ENCODE measurements around the gene PCCA.
"Not testable (repeated sequence)": the region's sequence is repeated elsewhere in the genome, so short reads cannot be mapped to it uniquely, and the experiment has no call there.

Gene PCCA

DNA sequence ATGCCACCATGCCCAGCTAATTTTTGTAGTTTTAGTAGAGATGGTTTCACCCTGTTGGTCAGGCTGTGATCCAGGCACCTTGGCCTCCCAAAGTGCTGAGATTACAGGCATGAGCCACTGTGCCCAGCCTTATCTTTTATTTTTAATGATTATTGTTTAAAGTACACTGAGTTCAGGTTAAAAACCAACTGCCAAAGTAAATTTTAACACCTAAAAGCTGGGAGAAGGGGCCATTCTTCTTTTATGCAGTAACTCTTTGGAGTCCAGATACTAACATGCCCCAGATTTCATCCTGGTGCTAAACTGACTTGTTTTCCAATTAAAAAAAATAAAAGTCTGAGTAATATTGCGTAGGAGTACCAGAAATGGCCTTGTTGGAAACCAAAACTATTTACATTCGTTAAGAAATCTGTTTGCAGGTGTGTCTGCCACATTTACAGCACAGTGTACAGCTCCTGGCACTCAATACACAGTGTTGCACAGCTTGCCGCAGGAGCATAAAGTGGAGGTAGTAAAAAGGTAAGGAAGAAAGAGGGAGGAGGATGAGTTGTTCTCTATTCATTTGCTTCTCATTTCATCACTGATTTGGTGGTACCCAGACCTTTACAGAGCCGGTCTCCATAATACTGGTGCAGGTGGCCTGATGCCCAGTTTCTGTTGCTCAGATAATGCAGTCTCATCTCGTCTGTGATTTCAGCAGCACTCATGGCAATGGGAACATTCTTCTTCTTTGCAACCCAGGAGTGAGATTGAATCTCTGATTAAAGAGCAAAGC lies 108.9 kb downstream of the PCCA start:
- no peak for DNase-seq

DNA sequence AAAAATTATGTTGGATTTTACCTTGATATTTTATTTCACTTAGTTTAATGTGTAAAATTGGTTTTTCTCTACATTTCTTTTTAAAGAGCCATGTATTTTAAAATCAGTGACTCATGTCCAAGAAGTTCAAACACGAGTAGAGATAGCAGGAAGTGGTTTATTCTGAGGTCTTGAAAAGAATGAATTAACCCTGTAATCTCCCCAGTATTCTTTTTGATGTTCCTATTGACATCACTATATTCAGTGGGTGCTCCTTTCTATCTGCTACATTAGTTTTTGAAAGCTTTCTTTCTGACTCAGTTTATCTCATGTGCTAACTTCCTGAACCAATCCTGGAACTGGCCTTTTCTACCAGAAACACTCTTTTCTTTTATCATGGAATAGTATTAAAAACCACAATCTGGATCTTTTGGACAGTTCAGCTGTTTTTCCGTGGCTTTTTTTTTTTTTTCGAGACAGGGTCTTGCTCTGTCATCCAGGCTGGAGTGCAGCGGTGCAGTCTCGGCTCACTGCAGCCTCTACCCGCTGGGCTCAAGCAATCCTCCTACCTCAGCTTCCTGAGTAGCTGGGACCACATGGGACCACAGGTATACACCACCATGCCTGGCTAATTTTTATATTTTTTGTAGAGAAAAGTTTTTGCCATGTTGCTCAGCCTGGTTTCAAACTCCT lies 114.9 kb downstream of the PCCA start:
- DNase-seq: no peak

DNA sequence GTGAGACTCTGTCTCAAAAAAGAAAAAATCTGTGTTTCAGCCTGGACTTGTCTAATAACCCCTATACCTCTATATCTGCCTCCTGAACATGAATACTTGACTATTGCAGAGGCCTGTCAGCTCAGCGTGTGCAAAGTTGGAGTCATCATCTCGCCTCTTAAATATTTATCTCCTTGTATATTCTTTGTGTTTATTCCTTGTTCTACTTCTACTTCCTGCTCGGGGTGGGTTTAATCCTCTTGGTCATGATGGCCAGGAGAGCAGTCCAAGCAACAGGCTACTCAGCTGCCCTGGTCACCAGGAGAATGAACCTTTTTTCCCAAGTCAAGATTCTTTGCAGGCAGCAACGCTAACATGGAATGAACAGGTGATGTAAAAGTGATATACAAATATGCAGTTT lies 119.1 kb downstream of the PCCA start:
- DNase-seq: no peak

DNA sequence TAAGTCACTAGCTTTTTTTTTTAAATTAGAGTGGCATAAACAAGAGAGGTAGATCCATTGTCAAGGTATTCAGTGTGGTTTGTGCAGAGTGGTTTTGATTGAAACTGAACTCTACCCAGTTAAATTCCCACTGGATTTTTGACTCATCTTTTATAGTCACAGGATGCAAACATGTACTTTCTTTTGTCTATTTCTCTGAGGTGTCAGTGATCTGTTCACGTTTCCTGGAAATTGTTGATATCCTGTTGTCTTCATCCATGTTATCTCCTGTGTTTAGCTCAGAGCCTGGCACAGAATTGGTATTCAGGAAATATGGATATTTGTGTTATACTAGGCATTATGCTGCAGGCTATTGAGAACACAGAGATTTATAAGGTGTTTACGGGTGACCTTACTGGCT lies 119.7 kb downstream of the PCCA start:
- DNase-seq: no peak

DNA sequence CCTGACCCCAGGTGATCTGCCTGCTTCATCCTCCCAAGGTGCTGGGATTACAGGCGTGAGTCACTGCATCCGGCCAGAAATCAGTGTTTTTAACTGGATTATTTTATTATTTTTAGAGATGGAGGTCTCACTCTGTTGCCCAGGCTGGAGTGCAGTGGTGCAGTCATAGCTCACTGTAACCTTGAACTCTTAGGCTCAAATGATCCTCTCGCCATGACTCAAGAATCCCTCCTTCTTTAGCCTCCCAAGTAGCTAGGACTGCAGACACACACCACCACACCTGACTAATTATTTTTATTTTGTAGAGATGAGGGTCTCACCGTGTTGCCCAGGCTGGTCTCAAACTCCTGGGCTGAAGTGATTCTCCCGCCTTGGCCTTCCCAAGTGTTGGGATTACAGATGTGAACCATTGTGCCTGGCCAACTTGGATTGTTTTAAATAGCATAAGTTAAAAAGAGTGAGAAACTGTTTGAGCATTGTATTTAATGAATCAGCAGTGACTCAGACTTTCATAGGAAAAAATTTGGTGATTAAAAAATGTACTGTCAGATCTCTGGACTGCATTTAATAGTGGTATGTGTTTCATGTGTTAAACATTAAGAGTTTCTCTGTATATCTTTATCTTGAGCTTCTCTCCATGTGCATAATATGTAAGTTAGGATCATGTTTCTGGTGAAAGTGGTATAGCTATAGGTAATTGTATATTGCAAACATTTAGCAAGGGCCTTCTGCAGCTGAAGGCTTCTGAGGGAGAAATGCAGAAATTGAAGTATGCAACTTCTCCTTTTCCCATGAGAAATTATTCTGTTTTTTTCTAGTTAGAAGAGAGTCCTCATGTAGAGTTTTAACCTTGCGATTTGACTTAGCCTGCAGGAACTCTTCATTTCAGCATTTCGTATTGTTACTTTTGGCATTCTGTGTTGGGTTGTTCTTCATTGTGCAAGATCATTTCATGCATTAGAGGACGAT lies 121.2 kb downstream of the PCCA start:
- DNase-seq: no peak

DNA sequence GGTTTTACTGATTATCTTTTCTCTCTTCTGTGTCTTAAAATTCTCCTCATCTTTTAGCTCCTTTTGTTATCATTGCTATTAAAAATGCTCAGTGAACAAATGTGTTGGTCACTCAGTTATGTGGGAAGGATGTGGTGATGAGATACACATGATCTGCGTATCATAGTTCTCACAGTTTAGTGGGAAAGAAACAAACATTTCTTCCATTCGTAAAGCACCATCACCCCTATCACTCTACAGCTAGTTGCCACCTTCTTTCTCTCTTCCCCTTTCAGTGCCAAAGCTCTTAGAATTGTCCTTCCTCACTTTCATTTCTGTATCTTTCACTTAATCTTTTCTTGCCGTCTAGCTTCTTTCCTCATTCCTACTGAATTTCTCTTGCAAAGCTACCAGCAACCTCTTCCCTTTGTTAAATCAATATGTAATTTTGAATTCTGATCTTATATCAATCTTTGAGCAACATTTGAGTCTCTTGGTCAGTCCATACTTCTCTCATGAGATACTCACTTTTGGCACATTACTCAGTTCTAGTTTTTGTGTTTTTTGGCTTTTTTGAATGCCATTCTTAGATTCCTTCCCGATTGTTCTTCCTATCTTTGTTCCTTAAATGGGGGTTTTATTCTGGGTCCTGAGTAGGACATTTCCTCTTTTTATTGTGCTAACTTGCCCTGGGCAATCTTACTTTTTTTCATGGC lies 122.3 kb downstream of the PCCA start:
- DNase-seq: no peak

DNA sequence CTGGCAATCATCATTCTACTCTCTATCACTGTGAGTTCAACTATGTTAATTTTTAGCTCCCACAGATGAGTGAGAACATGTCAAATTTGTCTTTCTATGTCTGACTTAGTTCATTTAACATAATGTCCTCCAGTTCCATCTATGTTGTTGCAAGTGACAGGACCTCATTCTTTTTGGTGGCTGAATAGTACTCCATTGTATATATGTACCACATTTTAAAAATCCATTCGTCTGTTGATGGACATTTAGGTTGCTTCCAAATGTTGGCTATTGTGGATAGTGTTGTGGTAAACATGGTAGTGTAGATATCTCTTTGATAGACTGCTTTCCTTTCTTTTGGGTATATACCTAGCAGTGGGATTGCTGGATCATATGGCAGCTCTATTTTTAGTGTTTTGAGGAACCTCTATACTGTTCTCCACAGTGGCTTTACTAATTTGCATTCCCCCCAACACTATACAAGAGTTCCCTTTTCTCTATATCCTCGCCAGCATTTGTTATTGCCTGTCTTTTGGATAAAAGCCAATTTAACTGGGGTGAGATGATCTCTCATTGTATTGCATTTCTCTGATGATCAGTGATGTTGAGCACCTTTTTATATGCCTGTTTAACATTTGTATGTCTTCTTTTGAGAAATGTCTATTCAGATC lies 124.1 kb downstream of the PCCA start:
- DNase-seq: no peak

DNA sequence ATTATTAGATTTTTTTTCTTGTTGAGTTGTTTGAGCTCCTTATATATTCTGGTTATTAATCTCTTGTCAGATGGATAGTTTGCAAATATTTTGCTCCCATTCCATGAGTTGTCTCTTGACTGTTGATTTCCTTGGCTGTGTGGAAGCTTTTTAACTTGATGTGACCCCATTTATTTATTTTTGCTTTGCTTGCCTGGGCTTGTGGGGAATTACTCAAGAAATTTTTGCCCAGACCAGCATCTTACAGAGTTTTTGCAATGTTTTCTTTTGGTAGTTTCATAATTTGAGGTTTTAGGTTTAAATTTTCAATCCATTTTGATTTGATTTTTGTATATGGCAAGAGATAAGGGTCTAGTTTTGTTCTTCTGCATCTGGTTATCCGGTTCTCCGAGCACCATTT lies 124.7 kb downstream of the PCCA start:
- no peak for DNase-seq

DNA sequence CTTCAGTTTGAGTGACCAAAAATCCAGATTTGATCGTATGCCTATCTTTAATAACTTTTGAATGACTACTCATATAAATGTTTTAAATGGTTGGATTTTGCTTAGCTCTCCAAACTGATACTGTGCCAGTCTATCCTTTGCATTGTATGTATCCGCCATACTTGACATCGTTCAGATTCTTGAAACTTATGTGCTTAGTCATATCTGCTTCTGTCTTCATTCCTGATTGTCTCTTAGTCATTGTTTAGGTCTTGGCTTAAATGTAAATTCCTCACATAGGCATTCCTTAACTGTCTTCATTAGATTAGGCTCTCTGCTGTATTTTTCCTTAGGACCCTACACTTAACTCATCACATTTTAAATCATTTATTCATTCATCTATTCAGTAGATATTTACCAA lies 126.0 kb downstream of the PCCA start:
- DNase-seq: no peak

DNA sequence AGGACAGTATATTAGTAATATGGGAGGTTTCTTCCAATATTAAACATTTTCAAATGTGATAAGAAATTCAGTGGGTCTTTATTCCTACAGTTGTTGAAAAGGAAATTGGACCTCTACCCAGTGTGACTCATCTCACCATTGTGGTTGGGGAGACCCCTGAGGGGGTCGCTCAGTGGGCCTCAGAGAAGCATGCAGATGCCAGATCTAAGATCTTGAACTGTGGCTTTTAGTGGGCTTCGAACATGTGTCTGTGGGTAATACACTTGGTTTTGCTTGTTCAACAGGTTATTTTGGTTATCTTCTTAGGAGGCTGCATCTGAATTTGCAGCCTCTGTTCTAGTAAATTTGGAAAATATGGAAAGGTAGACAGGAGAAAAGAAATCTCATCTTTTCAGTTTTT lies 132.3 kb downstream of the PCCA start:
- no peak for DNase-seq

DNA sequence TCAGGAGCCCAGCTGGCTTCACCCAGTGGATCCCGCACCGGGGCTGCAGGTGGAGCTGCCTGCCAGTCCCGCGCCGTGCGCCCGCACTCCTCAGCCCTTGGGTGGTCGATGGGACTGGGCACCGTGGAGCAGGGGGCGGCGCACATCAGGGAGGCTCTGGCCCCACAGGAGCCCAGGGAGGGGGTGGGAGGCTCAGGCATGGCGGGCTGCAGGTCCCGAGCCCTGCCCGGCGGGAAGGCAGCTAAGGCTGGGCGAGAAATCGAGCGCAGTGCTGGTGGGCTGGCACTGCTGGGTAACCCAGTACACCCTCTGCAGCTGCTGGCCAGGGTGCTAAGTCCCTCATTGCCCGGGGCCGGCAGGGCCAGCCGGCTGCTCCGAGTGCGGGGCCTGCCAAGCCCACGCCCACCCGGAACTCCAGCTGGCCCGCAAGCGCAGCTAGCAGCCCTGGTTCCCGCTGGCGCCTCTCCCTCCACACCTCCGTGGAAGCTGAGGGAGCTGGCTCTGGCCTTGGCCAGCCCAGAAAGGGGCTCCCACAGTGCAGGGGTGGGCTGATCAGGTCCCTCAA lies 135.2 kb downstream of the PCCA start:
- DNase-seq: not testable (repeated sequence)

DNA sequence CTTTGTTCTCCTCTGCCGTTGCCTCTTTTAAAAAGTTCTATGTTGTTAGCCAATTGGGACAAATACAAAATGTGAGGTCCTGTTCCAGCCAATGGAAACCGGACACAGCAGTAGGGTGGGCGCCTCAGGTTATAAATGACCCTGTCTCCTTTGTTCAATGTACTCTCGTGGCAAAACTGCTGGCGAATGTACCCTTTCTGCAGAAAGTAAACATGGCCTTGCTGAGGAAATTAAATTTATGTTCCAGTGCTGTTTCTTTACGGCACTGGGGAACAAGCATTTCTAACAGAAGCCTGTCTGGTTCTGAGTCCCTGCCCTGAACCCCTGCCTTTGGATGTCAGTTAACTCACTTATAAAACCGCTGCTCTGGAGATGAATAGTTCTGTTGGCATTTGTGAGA lies 140.7 kb downstream of the PCCA start:
- DNase-seq: no peak

DNA sequence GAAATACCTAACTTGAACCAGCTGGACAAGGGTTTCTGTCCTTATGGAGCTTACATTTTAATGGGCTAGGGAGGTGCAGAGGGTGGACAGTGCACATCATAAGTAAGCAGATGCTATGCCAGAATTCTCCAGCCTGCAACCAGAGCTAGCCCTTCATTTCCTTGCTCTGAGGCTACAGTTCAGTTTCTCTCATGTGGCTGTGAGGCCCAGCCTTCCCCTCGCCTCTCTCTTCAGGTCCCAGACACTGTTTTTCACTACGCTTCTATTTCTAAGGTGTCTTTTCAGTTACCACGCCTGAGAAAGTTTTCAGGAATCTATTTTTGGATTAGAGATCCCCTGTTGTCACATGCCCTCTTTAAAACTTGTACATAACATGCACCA lies 141.9 kb downstream of the PCCA start:
- DNase-seq: no peak

DNA sequence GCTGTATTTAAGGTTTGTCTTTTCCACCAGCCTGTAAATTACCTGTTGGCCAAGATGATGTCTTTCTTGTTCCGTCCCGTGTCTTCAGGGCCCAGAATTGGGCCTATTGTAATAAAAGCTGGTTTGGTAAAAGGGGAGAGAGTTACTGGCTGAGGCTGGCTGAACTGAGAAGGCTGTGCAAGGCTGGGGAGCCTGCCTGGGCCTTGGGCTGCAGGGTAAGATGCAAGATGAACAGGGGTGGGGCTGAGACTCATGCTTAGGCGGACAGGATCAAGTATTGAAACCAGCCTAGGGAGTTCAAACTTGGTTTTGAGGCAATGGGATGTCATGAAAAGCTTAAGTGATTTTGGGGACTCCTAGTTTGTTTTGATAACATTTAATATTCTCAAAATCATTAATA lies 142.3 kb downstream of the PCCA start:
- no peak for DNase-seq

DNA sequence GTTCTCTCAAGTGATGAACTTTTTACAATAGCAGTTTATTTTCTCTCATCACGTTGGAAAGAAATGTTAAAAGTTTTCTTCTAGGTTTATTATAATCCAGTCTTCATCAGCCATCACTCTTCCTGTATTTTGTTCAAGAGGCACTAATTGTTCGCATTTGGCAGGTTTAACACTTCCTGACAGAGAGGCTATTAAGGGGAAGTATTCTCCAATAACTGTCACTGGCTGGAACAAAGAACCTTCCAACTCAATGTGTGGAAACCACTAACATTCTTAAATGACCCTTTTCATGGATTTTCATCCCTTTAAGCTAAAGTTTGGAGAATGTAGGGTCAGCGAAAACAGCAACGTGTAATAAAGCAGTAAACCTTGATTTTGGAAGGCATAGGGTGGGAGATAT lies 145.1 kb downstream of the PCCA start:
- DNase-seq: no peak

DNA sequence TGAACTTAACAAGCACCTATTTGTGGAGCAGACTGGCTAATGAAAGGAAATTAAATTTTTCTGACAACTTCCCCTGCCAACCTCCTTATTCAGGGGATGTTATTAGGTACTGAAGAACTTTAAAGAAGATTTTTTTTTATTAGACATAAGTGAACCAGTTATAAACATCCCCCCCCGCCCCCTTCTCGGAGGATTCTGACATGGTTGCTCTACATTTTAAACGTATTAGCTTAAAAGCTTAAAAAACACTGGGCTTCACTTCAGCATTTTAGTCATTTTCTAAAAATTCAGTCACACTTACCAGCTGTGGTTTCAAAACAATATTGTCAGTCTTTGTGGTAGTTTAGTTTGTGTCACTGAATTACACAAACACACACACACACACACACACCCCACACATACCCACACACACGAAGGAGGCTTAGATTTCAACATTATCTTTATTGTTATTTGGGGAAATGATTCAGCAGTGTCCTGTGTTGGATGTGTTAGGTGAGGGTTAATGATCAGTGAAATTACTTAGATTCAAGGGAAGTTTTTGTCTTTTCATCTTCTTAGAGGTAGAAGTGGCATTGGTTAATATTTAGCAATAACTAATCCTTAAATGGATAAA lies 145.7 kb downstream of the PCCA start:
- DNase-seq: no peak

DNA sequence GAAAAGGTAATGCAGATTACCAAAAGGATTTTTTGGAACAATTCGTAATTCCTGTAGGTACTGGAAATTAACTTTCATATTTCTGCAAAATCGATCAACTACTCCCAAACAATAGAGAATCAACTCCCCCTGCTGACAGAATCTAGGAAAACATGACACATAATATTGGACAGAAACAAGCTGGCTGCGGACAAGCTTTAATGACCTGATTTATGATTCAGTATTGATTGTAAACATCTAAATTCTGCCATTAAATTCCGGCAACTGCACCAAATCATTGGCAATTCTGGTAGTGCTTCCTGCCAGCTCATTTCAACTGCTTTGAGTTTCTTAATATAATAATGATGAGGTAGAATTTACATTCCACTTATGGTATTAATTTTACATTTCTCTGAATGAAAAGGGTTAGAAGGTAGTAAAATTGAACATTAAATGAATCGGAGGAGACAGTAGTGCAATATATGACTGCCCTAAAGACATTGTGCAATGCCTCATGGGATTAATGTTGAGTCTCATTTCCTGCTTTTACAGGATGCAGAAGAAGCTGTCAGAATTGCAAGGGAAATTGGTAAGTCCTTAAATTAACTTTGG lies 146.5 kb downstream of the PCCA start:
- peak; percentile 19 for DNase-seq

DNA sequence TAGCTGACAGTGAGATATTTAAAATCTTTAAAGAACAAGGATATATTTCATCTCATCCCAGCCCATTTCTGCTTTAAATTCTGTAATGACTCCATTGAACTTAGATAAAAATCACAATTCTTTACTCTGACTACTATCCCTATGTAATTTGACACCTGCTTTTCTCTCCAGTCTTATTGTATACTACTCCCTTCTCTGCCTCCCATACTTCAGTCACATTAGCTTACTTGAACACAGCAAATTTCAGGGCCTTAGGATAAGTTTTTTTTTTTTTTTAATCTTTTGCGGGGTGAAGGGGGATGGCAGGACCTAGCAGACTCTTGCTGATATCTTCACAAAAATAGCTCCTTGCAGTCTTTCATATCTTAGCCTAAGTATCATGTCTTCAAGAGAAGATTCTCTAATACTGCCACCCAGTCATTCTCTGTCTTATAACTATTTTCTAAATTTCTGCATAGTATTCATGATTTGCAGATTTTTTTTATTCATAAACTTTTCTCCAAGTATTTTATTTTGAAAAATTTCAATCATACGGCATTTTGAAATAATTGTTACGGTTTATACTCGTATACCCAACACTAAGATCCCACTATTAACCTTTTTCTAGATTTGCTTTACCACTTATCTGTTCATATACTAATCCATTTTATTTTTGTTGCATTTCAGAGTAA lies 151.4 kb downstream of the PCCA start:
- no peak for DNase-seq

DNA sequence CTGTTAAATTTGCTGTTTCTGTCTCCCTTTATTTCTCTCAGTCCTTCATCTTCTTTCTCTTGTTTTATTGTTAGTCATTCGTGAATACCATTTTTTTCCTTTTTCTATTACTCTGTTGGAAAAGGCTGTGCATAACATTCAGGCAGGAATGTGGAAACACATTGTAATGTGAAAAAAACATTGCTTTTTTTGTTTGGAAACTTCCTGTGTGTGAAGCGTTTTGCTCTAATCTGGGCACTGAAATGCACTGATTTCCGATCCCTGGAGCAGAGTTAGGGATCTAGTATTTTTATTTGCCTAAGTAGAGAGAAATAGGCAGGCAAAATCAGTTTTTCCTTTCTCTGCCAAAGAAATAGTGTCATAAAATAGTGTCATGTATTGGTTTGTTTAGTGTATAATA lies 155.5 kb downstream of the PCCA start:
- DNase-seq: no peak

DNA sequence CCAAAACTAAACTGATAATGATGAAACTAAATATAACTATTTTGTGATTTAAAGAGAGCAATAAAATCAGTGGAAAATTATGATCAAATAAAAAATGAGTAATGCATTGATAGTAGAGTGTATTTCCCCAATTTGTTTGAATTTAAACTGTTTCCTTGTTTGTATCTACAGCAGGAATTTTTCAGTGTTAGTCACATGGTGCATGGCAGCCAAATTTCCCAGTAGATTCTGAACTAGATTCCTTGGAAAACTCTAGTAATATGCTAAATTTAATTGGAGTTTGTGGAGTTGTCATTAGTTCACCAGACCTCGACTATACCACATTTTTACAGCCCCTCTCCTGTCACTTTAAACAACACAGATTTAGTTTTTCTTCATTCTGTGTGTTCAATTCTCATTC lies 156.2 kb downstream of the PCCA start:
- DNase-seq: no peak

DNA sequence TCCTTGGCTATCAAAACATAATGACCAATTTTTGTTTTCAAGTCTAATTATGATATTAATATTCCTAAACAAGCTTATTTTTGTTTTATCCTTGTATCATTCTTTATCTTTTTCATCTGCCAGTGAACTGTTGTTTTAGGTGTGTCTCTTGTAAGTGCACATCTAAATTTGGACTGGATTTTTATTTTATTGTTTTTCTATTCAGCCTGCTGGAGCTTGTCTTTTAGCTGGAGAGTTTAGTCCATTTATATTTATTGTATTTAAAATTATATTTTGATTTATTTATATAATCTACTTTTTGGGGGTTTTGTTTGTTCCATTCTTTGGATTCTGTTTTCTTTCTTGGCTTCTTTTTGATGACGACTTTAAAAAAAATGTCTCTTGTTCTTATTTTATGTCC lies 159.0 kb downstream of the PCCA start:
- no peak for DNase-seq
